Neuronal stem cell (in vitro differentiated cells): ENCODE data around the gene TIMM8A.
"Not testable (repeated sequence)": the region's sequence is repeated elsewhere in the genome, so short reads cannot be mapped to it uniquely, and the experiment has no call there.

Experiments
- DNase-seq: peaks from one replicate; pipeline ENCODE4 v3.0.0-alpha.2; 2013; ENCODE audit warnings: low spot score
- H2AFZ ChIP-seq: one replicate; pipeline ENCODE4 v1.6.1; 2013; ENCODE audit warnings: mild to moderate bottlenecking, low read length, inconsistent platforms
- H2AK5ac ChIP-seq: 2 replicates; pipeline ENCODE4 v1.6.1; 2013; ENCODE audit warnings: low read depth, mild to moderate bottlenecking, inconsistent platforms, low read length, moderate library complexity, mixed read lengths
- H2BK120ac ChIP-seq: 2 replicates; pipeline ENCODE4 v1.6.1; 2013; ENCODE audit warnings: low read depth, mild to moderate bottlenecking, inconsistent platforms, low read length, moderate library complexity, mixed read lengths
- H2BK12ac ChIP-seq: one replicate; pipeline ENCODE4 v1.6.1; 2013; ENCODE audit warnings: low read length, inconsistent platforms
- H2BK15ac ChIP-seq: 2 replicates; pipeline ENCODE4 v1.6.1; 2013; ENCODE audit warnings: mild to moderate bottlenecking, low read length, inconsistent platforms, mixed read lengths
- H2BK5ac ChIP-seq: one replicate; pipeline ENCODE4 v1.6.1; 2013; ENCODE audit warnings: inconsistent platforms, mild to moderate bottlenecking, low read length, moderate library complexity
- H3K14ac ChIP-seq: one replicate; pipeline ENCODE4 v1.6.1; 2013; ENCODE audit warnings: low read length, inconsistent platforms
- H3K18ac ChIP-seq: 2 replicates; pipeline ENCODE4 v1.6.1; 2013; ENCODE audit warnings: low read length, inconsistent platforms
- H3K23ac ChIP-seq: 2 replicates; pipeline ENCODE4 v1.6.1; 2013; ENCODE audit warnings: low read depth, mild to moderate bottlenecking, mixed read lengths, low read length, inconsistent platforms; ENCODE audit not compliant: poor library complexity
- H3K27ac ChIP-seq: replicated peaks from 3 replicates; pipeline ENCODE4 v1.5.1; 2013; ENCODE audit warnings: low read length, inconsistent platforms
- H3K27me3 ChIP-seq, 3 experiments: 2 replicates each; pipeline ENCODE4 v1.6.1; 2013; ENCODE audit warnings: low read length in 3 of 3, mild to moderate bottlenecking in 2 of 3, inconsistent platforms in 1 of 3, low read depth in 1 of 3, mixed read lengths in 1 of 3, moderate library complexity in 1 of 3; ENCODE audit not compliant: control insufficient read depth in 3 of 3, insufficient read depth in 3 of 3
- H3K36me3 ChIP-seq, 2 donors: replicated peaks in 1 of 2; 2 replicates each; pipeline ENCODE4 v1.6.1; 2013; ENCODE audit warnings: low read length in 2 of 2; ENCODE audit not compliant: control insufficient read depth in 2 of 2, insufficient read depth in 2 of 2
- H3K4ac ChIP-seq: 2 replicates; pipeline ENCODE4 v1.6.1; 2013; ENCODE audit warnings: inconsistent platforms, mild to moderate bottlenecking, low read length, moderate library complexity
- H3K4me1 ChIP-seq, 2 donors: 1 replicate in 1 of 2; 2 replicates in 1 of 2; pipeline ENCODE4 v1.6.1; 2013; ENCODE audit warnings: low read length in 2 of 2, low read depth in 1 of 2; ENCODE audit not compliant: control insufficient read depth in 2 of 2, insufficient read depth in 1 of 2
- H3K4me2 ChIP-seq: one replicate; pipeline ENCODE4 v1.6.1; 2013; ENCODE audit warnings: mild to moderate bottlenecking, low read length, inconsistent platforms; ENCODE audit not compliant: insufficient read depth, poor library complexity, severe bottlenecking
- H3K4me3 ChIP-seq, 2 donors: 2 replicates each; pipeline ENCODE4 v1.5.1; 2013; ENCODE audit warnings: low read length in 2 of 2, mild to moderate bottlenecking in 2 of 2, inconsistent platforms in 1 of 2, moderate library complexity in 1 of 2
- H3K79me1 ChIP-seq: one replicate; pipeline ENCODE4 v1.6.1; 2013; ENCODE audit warnings: low read depth, mild to moderate bottlenecking, inconsistent platforms, low read length, moderate library complexity
- H3K9ac ChIP-seq: one replicate; pipeline ENCODE4 v1.6.1; 2013; ENCODE audit warnings: mild to moderate bottlenecking, low read depth, low read length, inconsistent platforms; ENCODE audit not compliant: poor library complexity
- H3K9me3 ChIP-seq, 2 donors: replicated peaks in 1 of 2; 2 replicates each; pipeline versions ENCODE3 to v1.6.1; 2013; ENCODE audit warnings: low read length in 2 of 2, mild to moderate bottlenecking in 2 of 2, inconsistent platforms in 1 of 2, low read depth in 1 of 2, mixed read lengths in 1 of 2, moderate library complexity in 1 of 2; ENCODE audit not compliant: control insufficient read depth in 2 of 2, insufficient read depth in 1 of 2
- H4K8ac ChIP-seq: one replicate; pipeline ENCODE4 v1.6.1; 2013; ENCODE audit warnings: low read depth, mild to moderate bottlenecking, inconsistent platforms, low read length, moderate library complexity
- H4K91ac ChIP-seq: one replicate; pipeline ENCODE4 v1.6.1; 2013; ENCODE audit warnings: low read length, low read depth, mild to moderate bottlenecking, inconsistent platforms; ENCODE audit not compliant: poor library complexity
- WGBS, 2 donors: extraction: QIAGEN DNeasy Blood & Tissue Kit; methylation state at CpG; one replicate each; pipeline ENCODE4 v1.1.7; 2013; ENCODE audit warnings: missing lambda C conversion rate in 2 of 2, mixed read lengths in 1 of 2; ENCODE audit not compliant: insufficient read length in 2 of 2, insufficient replicate concordance in 1 of 2; ENCODE audit errors: extremely low coverage in 2 of 2; 5-methylcytosine and 5-hydroxymethylcytosine counted together

The TIMM8A gene

GRCh38 chrX:101337776-101338271 is 10.7 kb downstream of the TIMM8A start:
- Histone ChIP-seq H4K8ac (no peak overlapping the region), H2AFZ (no peak overlapping the region), H2BK120ac (no peak overlapping the region), H3K23ac (no peak overlapping the region), H3K9me3 (no peaks in the 10 kb centered on the region), H2BK15ac (no peak overlapping the region), H3K4me1 (no peaks in the 10 kb centered on the region), H2BK12ac (no peak overlapping the region), H3K14ac (no peak overlapping the region), H4K91ac (no peak overlapping the region), H3K18ac (no peak overlapping the region), H3K79me1 (no peaks in the 10 kb centered on the region), H3K4ac (no peak overlapping the region), H3K27me3 (no peaks in the 10 kb centered on the region), H3K27ac (no peak overlapping the region), H3K4me3 (no peak overlapping the region), H3K36me3 (no peaks in the 10 kb centered on the region), H3K9ac (no peak overlapping the region), H3K4me2 (no peak overlapping the region), H2AK5ac (no peak overlapping the region), H2BK5ac (no peak overlapping the region)
- no CpG with 5 or more reads among the region's 4 CpGs for WGBS, 2 donors
- DNase-seq, result no peak

- not testable (repeated sequence) for H2BK15ac ChIP-seq, H3K27ac ChIP-seq, DNase-seq, H3K79me1 ChIP-seq, H3K18ac ChIP-seq, H3K9ac ChIP-seq, H3K4me2 ChIP-seq, H3K36me3 ChIP-seq, H2BK120ac ChIP-seq, H3K23ac ChIP-seq, H2AK5ac ChIP-seq, H3K9me3 ChIP-seq, H3K4me3 ChIP-seq, H2BK5ac ChIP-seq, H2AFZ ChIP-seq, H3K4ac ChIP-seq, H4K8ac ChIP-seq, H3K14ac ChIP-seq, H3K4me1 ChIP-seq, H4K91ac ChIP-seq, H3K27me3 ChIP-seq, H2BK12ac ChIP-seq
- WGBS, 2 donors, result no CpG with 5 or more reads among the region's 7 CpGs
These were observed 14.2 kb downstream of the TIMM8A start for GRCh38 chrX:101334310-101334709.

GRCh38 chrX:101326600-101326999 is 21.9 kb downstream of the TIMM8A start:
- not testable (repeated sequence) for H2BK5ac ChIP-seq, DNase-seq, H3K14ac ChIP-seq, H3K27me3 ChIP-seq, H2BK120ac ChIP-seq, H3K4me2 ChIP-seq, H4K8ac ChIP-seq, H3K23ac ChIP-seq, H3K18ac ChIP-seq, H2AFZ ChIP-seq, H3K36me3 ChIP-seq, H3K4me3 ChIP-seq, H3K9me3 ChIP-seq, H3K79me1 ChIP-seq, H4K91ac ChIP-seq, H3K9ac ChIP-seq, H2AK5ac ChIP-seq, H2BK15ac ChIP-seq, H3K4ac ChIP-seq, H2BK12ac ChIP-seq, H3K4me1 ChIP-seq, H3K27ac ChIP-seq
- WGBS, 2 donors, result no CpG with 5 or more reads among the region's 3 CpGs

- Histone ChIP-seq H3K27me3 (no peaks in the 10 kb centered on the region), H2BK15ac (no peak overlapping the region), H3K27ac (no peak overlapping the region), H2BK120ac (no peak overlapping the region), H3K9ac (no peak overlapping the region), H2BK12ac (no peak overlapping the region), H3K4me1 (no peaks in the 10 kb centered on the region), H4K8ac (no peak overlapping the region), H3K23ac (no peak overlapping the region), H3K9me3 (no peaks in the 10 kb centered on the region), H2AFZ (no peak overlapping the region), H3K79me1 (no peaks in the 10 kb centered on the region), H2AK5ac (no peak overlapping the region), H3K18ac (no peak overlapping the region), H3K36me3 (no peaks in the 10 kb centered on the region), H3K14ac (no peak overlapping the region), H2BK5ac (no peak overlapping the region), H3K4me2 (no peak overlapping the region), H3K4ac (no peak overlapping the region), H3K4me3 (no peak overlapping the region), H4K91ac (no peak overlapping the region)
- no CpG with 5 or more reads among the region's 1 CpG for WGBS, 2 donors
- DNase-seq, result no peak
These were observed 44.8 kb downstream of the TIMM8A start for GRCh38 chrX:101303790-101304189.
